ENCODE data around the gene PTMA. TPM values are rescaled to one million over a fixed set of nuclear protein-coding genes. Genes with fewer than 3 reads are reported as not detected.

Gene PTMA
- total RNA-seq, 1 experiment from 2014 or later = 2,752 TPM

GRCh38 chr2:231706731-231707624 is 1.3 kb upstream of the PTMA start:
- DNase-seq (ENCODE audit: low read depth, low spot score) (peak; percentile 98), ATAC-seq (peak; percentile 57)
- peak overlapping the region; percentile 96 for H3K9ac ChIP-seq (ENCODE audit: low read length)
- H3K9me2 ChIP-seq (ENCODE audit: insufficient read depth) = no peaks in the 10 kb centered on the region
- RAD21 ChIA-PET (ENCODE audit: low non-redundant PET in 1 of 2, low total read pairs in 2 of 2, uncharacterized antibody in 2 of 2, unreplicated experiment in 2 of 2) = no interaction called here
- peak overlapping the region; percentile 85 to 94 for H3K4me3 ChIP-seq (replicated peaks in 1 of 2; ENCODE audit: low read depth in 1 of 2, low read length in 2 of 2)
- H3K27ac ChIP-seq (ENCODE audit: low read depth, low read length) = peak overlapping the region; percentile 99
- no peaks in the 10 kb centered on the region for H3K27me3 ChIP-seq (ENCODE audit: insufficient read depth, low read length)
- peak overlapping the region; percentile 98 for H3K4me2 ChIP-seq (ENCODE audit: low read length)
- POLR2A ChIA-PET = interaction anchor here (0.7 to 5.5 kb wide), 10 partner anchors 13 to 94 kb away, joined by 3 to 34 read pairs (median 4); no protein-coding TSS in a partner anchor
- intact Hi-C loops (cut with micrococcal nuclease) = loop anchor here (1.0 to 5.0 kb wide), 4 partner anchors 26 to 245 kb away; partner anchors contain the start of gene NCL
- peaks cover 26% of the 10 kb centered on the region; the same call in 1 of the 2 replicates for H4K20me1 ChIP-seq (ENCODE audit: insufficient read depth)
- TF ChIP-seq TCF7L2 (IDR thresholded peaks at IDR 0.05; ENCODE audit: borderline replicate concordance, extremely low read depth, insufficient read depth, insufficient read length) = peak; percentile 50
- no peak for TF ChIP-seq CBX3 (IDR thresholded peaks at IDR 0.05; ENCODE audit: low read depth)
- TF ChIP-seq YY1 (IDR thresholded peaks at IDR 0.05; ENCODE audit: extremely low read depth, insufficient replicate concordance, low read depth, low read length) = peak; percentile 98
- TF ChIP-seq EGR1 (IDR thresholded peaks at IDR 0.05; ENCODE audit: low read depth) = no peak
- TF ChIP-seq POLR2AphosphoS5 (IDR thresholded peaks at IDR 0.05; ENCODE audit: low read depth, low read length) = peak; percentile 82
- TF ChIP-seq ZFX (IDR thresholded peaks at IDR 0.05) = peak; percentile 92
- TF ChIP-seq CTCF (IDR thresholded peaks at IDR 0.05 in 2 of 3, conservative IDR thresholded peaks at IDR 0.05 in 1 of 3; ENCODE audit: borderline replicate concordance in 1 of 3, insufficient read depth in 1 of 3, low read depth in 2 of 3, low read length in 2 of 3) = peak in 2 of 3 experiments; percentile 88 to 96; a peak in 4 of 6 replicates
- TF ChIP-seq EZH2phosphoT487 (IDR thresholded peaks at IDR 0.05; ENCODE audit: borderline replicate concordance) = no peak
- peak; percentile 8 for TF ChIP-seq ZBTB33 (IDR thresholded peaks at IDR 0.05; ENCODE audit: extremely low read depth, insufficient replicate concordance, low read length)
- no TSS peak for BruUV-seq (replicated peaks)
- H2AFZ ChIP-seq (ENCODE audit: low read depth, low read length, poor library complexity, severe bottlenecking) = no peak overlapping the region
- H3K79me2 ChIP-seq (ENCODE audit: insufficient read depth, low read length) = peaks cover 52% of the 10 kb centered on the region
- peaks cover 20 to 44% of the 10 kb centered on the region in 2 experiments for H3K4me1 ChIP-seq (ENCODE audit: control insufficient read depth in 1 of 2, insufficient read depth in 2 of 2, low read length in 2 of 2)
- no peaks in the 10 kb centered on the region for H3K9me3 ChIP-seq (ENCODE audit: control insufficient read depth in 1 of 2, insufficient read depth in 1 of 2, low read depth in 1 of 2, low read length in 2 of 2)
- CTCF ChIA-PET = interaction anchor here (0.7 to 2.5 kb wide), 12 partner anchors 10 to 95 kb away, joined by 3 to 29 read pairs (median 7); no protein-coding TSS in a partner anchor
- H3K36me3 ChIP-seq (ENCODE audit: control insufficient read depth in 1 of 2, insufficient read depth in 2 of 2, low read length in 2 of 2) = peaks cover 12 to 32% of the 10 kb centered on the region in 2 experiments
